ENCODE data around the gene DACH1. TPM values are rescaled to one million over a fixed set of nuclear protein-coding genes. Genes with fewer than 3 reads are reported as not detected.

The DACH1 gene
- total RNA-seq, 1 donor from 2014 or later, result 110 TPM

- Mint-ChIP-seq H3K9me3 (ENCODE audit: unreplicated experiment) (peaks cover 3% of the 10 kb centered on the region), H3K27ac (ENCODE audit: unreplicated experiment) (no peak overlapping the region), H3K36me3 (ENCODE audit: unreplicated experiment) (peaks cover 5% of the 10 kb centered on the region), H3K4me3 (ENCODE audit: unreplicated experiment) (no peak overlapping the region), H3K4me1 (ENCODE audit: low read depth, unreplicated experiment) (peaks cover 19% of the 10 kb centered on the region), H3K27me3 (ENCODE audit: unreplicated experiment) (no peaks in the 10 kb centered on the region)
- TF ChIP-seq CTCF (IDR thresholded peaks at IDR 0.05; ENCODE audit: partially characterized antibody, unreplicated experiment), result no peak
- no peak for DNase-seq
These were observed 52.1 kb downstream of the DACH1 start for GRCh38 chr13:71814806-71815360.

GRCh38 chr13:71813187-71813586 lies 53.8 kb downstream of the DACH1 start:
- Mint-ChIP-seq H3K4me3 (ENCODE audit: unreplicated experiment) (no peak overlapping the region), H3K27me3 (ENCODE audit: unreplicated experiment) (no peaks in the 10 kb centered on the region), H3K36me3 (ENCODE audit: unreplicated experiment) (no peaks in the 10 kb centered on the region), H3K4me1 (ENCODE audit: low read depth, unreplicated experiment) (peaks cover 15% of the 10 kb centered on the region), H3K27ac (ENCODE audit: unreplicated experiment) (no peak overlapping the region), H3K9me3 (ENCODE audit: unreplicated experiment) (peaks cover 3% of the 10 kb centered on the region)
- DNase-seq, result no peak
- no peak for TF ChIP-seq CTCF (IDR thresholded peaks at IDR 0.05; ENCODE audit: partially characterized antibody, unreplicated experiment)

- Mint-ChIP-seq H3K4me1 (ENCODE audit: low read depth, unreplicated experiment) (peaks cover 20% of the 10 kb centered on the region), H3K36me3 (ENCODE audit: unreplicated experiment) (no peaks in the 10 kb centered on the region), H3K27ac (ENCODE audit: unreplicated experiment) (no peak overlapping the region), H3K4me3 (ENCODE audit: unreplicated experiment) (no peak overlapping the region), H3K27me3 (ENCODE audit: unreplicated experiment) (no peaks in the 10 kb centered on the region), H3K9me3 (ENCODE audit: unreplicated experiment) (peaks cover 3% of the 10 kb centered on the region)
- DNase-seq, result no peak
- no peak for TF ChIP-seq CTCF (IDR thresholded peaks at IDR 0.05; ENCODE audit: partially characterized antibody, unreplicated experiment)
These were observed 55.7 kb downstream of the DACH1 start for GRCh38 chr13:71811344-71811743.

- peaks cover 5% of the 10 kb centered on the region for H3K9me3 Mint-ChIP-seq (ENCODE audit: unreplicated experiment)
- no peak overlapping the region for H3K4me3 Mint-ChIP-seq (ENCODE audit: unreplicated experiment)
- no peak for TF ChIP-seq CTCF (IDR thresholded peaks at IDR 0.05; ENCODE audit: partially characterized antibody, unreplicated experiment)
- no peak overlapping the region for H3K27ac Mint-ChIP-seq (ENCODE audit: unreplicated experiment)
- H3K27me3 Mint-ChIP-seq (ENCODE audit: unreplicated experiment), result no peaks in the 10 kb centered on the region
- DNase-seq, result no peak
- no peaks in the 10 kb centered on the region for H3K36me3 Mint-ChIP-seq (ENCODE audit: unreplicated experiment)
- H3K4me1 Mint-ChIP-seq (ENCODE audit: low read depth, unreplicated experiment), result peaks cover 14% of the 10 kb centered on the region
These were observed 58.3 kb downstream of the DACH1 start for GRCh38 chr13:71808708-71809107.

DNA sequence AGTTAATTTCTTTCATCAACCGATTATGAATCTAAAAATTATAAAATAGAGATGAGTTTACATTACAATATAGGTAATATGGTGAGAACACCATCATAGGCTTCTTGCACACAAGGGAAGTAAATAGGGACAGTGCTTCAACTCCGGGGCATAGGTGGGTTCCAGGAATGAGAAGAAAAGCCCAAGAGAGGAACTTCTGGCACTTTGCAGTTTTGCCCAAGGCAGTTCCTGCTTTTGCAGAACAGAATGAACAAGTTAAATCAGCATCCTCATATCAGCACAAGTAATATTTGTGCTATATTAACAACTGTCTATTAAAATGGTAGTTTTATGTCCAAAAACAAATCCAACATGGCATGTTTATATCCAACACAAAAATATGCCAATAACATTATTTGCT lies 60.1 kb downstream of the DACH1 start:
- H3K4me1 Mint-ChIP-seq (ENCODE audit: low read depth, unreplicated experiment), result peaks cover 17% of the 10 kb centered on the region
- no peaks in the 10 kb centered on the region for H3K27me3 Mint-ChIP-seq (ENCODE audit: unreplicated experiment)
- H3K4me3 Mint-ChIP-seq (ENCODE audit: unreplicated experiment), result no peak overlapping the region
- H3K27ac Mint-ChIP-seq (ENCODE audit: unreplicated experiment), result no peak overlapping the region
- H3K9me3 Mint-ChIP-seq (ENCODE audit: unreplicated experiment), result peaks cover 6% of the 10 kb centered on the region
- no peak for TF ChIP-seq CTCF (IDR thresholded peaks at IDR 0.05; ENCODE audit: partially characterized antibody, unreplicated experiment)
- DNase-seq, result no peak
- H3K36me3 Mint-ChIP-seq (ENCODE audit: unreplicated experiment), result no peaks in the 10 kb centered on the region
